Smooth muscle cell of the brain vasculature (primary cell): ENCODE results near the gene MLH1.

Experiments used
- DNase-seq: peaks from one replicate; pipeline ENCODE4 v3.0.0-alpha.2; 2012; ENCODE audit warnings: low read depth, low spot score

The MLH1 gene

GRCh38 chr3:36973139-36973538 is 20.2 kb upstream of the MLH1 start:
- no peak for DNase-seq

DNA sequence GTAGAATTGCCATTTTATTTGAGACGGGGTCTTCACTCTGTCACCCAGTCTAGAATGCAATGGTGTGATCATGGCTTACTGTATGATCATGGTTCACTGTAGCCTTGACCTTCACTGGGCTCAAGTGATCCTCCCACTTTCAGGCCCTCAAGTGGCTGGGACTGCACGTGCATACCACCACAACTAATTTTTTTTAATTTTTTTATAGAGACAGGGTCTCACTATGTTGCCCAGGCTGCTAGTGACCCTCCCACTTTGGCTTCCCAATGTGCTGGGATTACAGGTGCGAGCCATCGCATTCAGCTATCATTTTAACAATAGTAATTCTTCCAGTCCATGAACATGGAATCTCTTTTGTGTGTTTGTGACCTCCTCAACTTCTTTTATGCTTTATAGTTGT is 12.3 kb upstream of the MLH1 start:
- no peak for DNase-seq

DNA sequence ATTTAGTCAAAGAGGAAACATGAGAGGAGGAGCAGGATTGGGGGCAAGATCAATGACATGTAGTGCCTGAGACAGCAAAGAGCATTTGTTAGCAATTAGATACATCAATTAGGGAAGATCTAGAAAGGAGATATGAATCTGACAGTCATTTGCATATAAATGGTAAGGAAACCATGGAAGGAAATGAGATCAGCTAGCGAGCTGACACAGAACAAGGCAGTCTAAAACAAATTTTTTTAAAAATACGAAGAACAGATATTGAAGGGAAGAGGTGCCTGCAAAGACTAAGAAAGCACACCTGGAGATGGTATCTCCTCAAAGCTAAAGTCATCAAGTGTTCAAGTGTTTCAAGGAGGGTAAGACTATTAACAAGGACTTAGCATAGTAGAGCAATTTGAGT is 5.0 kb upstream of the MLH1 start:
- no peak for DNase-seq

DNA sequence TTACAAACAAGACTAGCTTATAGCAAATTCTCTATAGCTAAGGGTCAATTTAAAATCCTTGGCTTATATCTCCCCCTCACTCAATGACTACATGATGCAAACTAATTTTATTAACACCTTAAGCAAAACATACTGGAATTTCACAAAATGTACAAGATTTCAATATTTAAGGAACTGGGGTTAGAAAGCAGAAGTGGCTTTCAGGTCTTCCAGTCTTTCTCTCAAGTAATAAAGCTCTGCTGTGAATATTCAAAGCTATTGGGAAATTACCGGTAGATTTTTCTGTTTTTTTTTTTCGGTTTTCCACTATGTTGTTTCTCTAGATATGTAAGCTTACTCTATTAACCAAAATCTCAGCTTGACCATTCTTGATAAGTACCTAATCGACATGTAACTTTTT is 4.3 kb upstream of the MLH1 start:
- no peak for DNase-seq

DNA sequence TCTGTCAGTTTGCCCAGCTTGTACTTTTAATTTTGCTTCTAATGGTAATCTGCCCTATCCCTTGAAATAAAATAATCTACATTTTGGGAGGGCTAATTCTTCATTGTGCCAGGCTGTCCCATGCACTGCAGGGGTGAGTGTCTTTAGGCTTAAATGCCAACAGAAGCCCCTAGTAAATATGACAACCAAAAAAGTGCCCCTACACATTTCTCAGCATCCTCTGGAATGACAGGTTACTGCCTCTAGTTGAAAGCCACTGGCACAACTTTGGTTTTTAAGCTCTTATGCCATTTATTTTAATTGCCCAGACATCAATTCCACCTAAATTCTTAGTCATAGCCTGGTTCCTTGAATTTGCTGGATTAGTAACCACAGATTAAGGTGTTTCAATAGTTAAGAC is 3.8 kb upstream of the MLH1 start:
- no peak for DNase-seq

DNA sequence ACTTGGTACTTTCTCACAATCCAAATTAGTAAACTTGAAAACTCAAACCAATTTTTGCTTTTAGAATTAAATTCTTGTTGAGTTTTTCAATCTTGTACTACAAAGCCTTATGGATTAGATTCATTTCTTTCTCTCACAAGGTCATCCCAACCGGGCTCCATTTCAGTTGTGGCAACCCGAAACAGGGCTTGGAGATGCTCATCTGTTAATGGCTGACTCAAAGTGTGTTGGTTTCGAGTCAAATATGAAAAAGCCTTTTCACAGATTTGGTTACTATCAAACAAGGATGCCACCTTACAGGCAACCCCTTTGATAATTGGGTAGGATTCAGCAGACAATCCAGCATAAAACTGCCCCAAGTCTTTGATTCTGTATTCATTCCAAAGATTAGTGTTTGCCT is 2.2 kb upstream of the MLH1 start:
- DNase-seq = no peak

DNA sequence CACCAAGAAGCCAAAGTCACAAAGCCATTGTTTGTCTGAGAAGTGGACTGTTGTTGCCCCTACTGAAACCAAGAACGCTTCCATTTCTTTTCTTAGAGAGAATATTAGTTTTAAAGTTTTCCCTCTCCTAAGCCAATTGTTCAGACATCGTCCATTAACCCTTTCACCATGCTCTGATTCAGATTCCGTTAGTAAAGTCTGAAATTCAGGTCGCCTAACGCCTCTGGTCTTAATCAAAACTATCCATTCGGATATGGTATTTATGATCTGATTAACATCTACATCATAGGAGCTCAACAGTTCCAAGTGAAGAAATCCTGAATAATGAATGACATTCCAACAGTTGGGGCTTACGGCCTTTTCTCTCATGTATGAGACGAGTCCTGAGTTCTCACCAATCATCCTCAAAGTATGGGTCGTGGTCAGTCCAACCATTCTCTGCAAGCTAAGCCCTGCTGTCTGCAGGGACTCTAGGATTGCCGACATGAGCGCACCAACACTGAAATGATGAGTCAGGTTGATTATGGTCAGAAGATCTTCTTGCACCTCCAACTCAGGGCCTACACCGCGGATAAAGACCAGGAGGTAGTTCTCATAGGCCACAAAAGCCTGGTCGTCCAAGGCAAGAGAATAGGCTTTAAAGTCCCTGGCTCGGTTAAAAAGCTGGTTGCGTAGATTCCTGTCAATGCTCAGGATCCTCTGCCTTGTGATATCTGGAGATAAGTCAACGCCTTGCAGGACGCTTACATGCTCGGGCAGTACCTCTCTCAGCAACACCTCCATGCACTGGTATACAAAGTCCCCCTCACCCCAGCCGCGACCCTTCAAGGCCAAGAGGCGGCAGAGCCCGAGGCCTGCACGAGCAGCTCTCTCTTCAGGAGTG is 1.2 kb upstream of the MLH1 start:
- DNase-seq = peak; percentile 7

- DNase-seq = no peak
Observed at GRCh38 chr3:36992806-36993325, 452 bp upstream of the MLH1 start, which contains the start of gene EPM2AIP1. EPM2AIP1 (minus strand) TSS chr3:36993131; CDS start chr3:36993077, 54 bp downstream.

DNA sequence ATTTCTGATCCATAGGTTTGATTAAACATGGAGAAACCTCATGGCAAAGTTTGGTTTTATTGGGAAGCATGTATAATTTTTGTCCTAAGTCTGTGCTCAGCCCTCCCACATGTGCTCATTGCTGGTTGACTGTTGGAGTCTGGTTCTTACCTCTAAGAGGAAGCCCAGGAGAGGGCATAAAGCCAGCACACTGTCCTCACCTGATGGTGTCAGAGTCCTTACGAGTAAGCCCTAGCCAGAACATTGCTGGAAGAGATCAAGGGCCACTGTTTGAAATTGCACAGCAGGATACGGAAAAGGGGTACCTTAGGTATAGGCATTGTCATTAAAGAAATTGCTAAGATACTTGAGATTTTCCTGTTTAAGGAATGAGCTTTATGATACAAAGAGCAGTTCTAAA is 21.3 kb downstream of the MLH1 start:
- no peak for DNase-seq

GRCh38 chr3:37015642-37016041 is 22.3 kb downstream of the MLH1 start:
- DNase-seq = no peak

- no peak for DNase-seq
Observed at GRCh38 chr3:37016903-37017302, 23.6 kb downstream of the MLH1 start.

DNA sequence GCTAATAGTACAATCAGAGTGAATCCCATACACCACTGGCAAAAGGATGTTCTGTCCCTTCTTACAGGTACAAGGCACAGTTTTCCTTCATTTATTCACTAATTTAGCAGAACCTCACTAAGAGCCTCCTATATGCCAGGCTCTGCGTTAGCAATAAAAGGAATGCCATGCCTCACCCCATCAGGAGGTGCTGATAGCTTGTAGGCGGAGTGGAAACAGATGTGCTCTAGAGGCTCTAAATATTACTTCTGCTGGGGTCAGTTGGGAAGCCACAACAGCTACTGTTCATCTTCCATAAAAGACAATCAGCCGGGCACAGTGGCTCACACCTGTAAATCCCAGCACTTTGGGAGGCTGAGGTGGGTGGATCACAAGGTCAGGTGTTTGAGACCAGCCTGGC is 24.4 kb downstream of the MLH1 start:
- no peak for DNase-seq

DNA sequence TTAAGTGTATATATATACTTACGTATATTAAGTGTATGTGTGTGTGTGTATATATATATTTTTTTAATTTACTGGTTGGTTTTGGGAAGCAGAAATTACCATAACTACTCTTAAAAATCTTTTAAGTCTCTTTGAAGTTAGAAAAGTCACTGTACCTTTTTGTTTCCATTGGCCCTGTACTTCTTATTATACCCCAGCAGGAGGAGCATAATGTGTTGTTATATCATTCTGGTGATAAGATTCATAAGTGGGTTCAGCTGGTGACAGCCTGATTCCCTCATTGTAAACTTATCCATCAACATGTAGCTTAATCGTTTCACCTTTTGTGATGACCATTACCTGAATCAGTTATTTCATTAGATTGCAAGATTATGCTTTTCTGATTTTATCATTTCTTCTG is 30.8 kb downstream of the MLH1 start:
- DNase-seq = no peak

GRCh38 chr3:37024820-37025405 is 31.6 kb downstream of the MLH1 start:
- no peak for DNase-seq

- no peak for DNase-seq
Observed at GRCh38 chr3:37025561-37026335, 32.4 kb downstream of the MLH1 start.

GRCh38 chr3:37026851-37027250 is 33.5 kb downstream of the MLH1 start:
- DNase-seq = no peak

GRCh38 chr3:37028329-37028728 is 35.0 kb downstream of the MLH1 start:
- DNase-seq = no peak

- DNase-seq = no peak
Observed at GRCh38 chr3:37029111-37029510, 35.8 kb downstream of the MLH1 start.

DNA sequence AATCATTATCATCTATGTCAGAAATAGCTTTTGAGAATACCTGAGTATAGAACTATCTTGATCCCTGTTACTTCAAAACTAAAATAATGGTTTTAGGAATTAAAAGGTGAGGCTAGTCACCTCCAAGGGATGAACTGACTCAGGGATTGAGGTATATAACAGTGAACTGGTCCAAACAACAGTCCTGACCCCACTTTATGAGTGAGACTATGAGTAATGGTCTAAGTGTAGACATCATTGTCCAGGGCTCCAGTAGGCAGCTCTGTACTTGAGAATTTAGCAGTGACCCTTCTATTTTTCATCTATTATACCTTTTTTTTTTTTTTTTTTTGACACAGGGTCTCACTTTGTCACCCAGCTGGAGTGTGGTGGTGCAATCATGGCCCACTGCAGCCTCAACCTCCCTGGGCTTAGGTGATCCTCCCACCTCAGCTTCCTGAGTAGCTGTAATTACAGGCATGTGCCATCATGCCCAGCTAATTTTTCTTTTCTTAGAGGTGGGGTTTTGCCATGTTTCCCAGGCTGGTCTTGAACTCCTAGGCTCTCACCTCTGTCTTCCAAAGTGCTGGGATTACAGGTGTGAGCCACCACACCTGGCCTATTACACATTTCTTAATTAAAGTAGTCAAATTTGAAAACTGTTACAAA is 36.3 kb downstream of the MLH1 start:
- no peak for DNase-seq

- no peak for DNase-seq
Observed at GRCh38 chr3:37030588-37030987, 37.3 kb downstream of the MLH1 start.

- DNase-seq = no peak
Observed at GRCh38 chr3:37031096-37031682, 37.9 kb downstream of the MLH1 start.
